HG03060 (cell line): ENCODE results near the gene SKAP1.
"Not testable (repeated sequence)": the region's sequence is repeated elsewhere in the genome, so short reads cannot be mapped to it uniquely, and the experiment has no call there.

Source experiments
- ATAC-seq: cut with Tn5 transposase; IDR thresholded peaks from one replicate; pipeline ENCODE4 v1.9.1; 2021; ENCODE audit warnings: low read depth, moderate number of reproducible peaks; ENCODE audit not compliant: unreplicated experiment

Gene SKAP1

GRCh38 chr17:48228720-48229119, 201.3 kb downstream of the SKAP1 start:
- ATAC-seq, result no peak

- no peak for ATAC-seq
Measured at GRCh38 chr17:48225725-48226567, 204.1 kb downstream of the SKAP1 start.

GRCh38 chr17:48223945-48224344, 206.1 kb downstream of the SKAP1 start:
- ATAC-seq, result no peak

- ATAC-seq, result no peak
Measured at GRCh38 chr17:48219617-48220016, 210.4 kb downstream of the SKAP1 start.

GRCh38 chr17:48215583-48216139, 214.4 kb downstream of the SKAP1 start:
- ATAC-seq, result no peak

GRCh38 chr17:48213797-48214196, 216.2 kb downstream of the SKAP1 start:
- ATAC-seq, result no peak

- ATAC-seq, result no peak
Measured at GRCh38 chr17:48211787-48212186, 218.2 kb downstream of the SKAP1 start.

- no peak for ATAC-seq
Measured at GRCh38 chr17:48211011-48211410, 219.0 kb downstream of the SKAP1 start.

GRCh38 chr17:48209973-48210372, 220.0 kb downstream of the SKAP1 start:
- ATAC-seq, result no peak

- no peak for ATAC-seq
Measured at GRCh38 chr17:48207776-48208544, 222.1 kb downstream of the SKAP1 start.

GRCh38 chr17:48207036-48207435, 223.0 kb downstream of the SKAP1 start:
- ATAC-seq, result not testable (repeated sequence)

- ATAC-seq, result no peak
Measured at GRCh38 chr17:48202959-48203358, 227.1 kb downstream of the SKAP1 start.

GRCh38 chr17:48198950-48199541, 231.0 kb downstream of the SKAP1 start:
- no peak for ATAC-seq

GRCh38 chr17:48195910-48196309, 234.1 kb downstream of the SKAP1 start:
- no peak for ATAC-seq

- ATAC-seq, result no peak
Measured at GRCh38 chr17:48194097-48194550, 235.9 kb downstream of the SKAP1 start.

- ATAC-seq, result no peak
Measured at GRCh38 chr17:48192321-48192731, 237.7 kb downstream of the SKAP1 start.

- ATAC-seq, result no peak
Measured at GRCh38 chr17:48191362-48191761, 238.7 kb downstream of the SKAP1 start.

GRCh38 chr17:48190871-48191270, 239.1 kb downstream of the SKAP1 start:
- no peak for ATAC-seq

GRCh38 chr17:48187872-48188608, 242.0 kb downstream of the SKAP1 start:
- no peak for ATAC-seq

GRCh38 chr17:48186317-48186716, 243.7 kb downstream of the SKAP1 start:
- ATAC-seq, result not testable (repeated sequence)
